GM21825 (cell line): ENCODE data around the gene CD37.

Source experiments
- ATAC-seq: cut with Tn5 transposase; IDR thresholded peaks from one replicate; pipeline ENCODE4 v1.9.1; 2021; ENCODE audit warnings: mild to moderate bottlenecking, moderate library complexity; ENCODE audit not compliant: unreplicated experiment

Gene CD37

GRCh38 chr19:49344505-49345423 is 9.6 kb downstream of the CD37 start:
- no peak for ATAC-seq

DNA sequence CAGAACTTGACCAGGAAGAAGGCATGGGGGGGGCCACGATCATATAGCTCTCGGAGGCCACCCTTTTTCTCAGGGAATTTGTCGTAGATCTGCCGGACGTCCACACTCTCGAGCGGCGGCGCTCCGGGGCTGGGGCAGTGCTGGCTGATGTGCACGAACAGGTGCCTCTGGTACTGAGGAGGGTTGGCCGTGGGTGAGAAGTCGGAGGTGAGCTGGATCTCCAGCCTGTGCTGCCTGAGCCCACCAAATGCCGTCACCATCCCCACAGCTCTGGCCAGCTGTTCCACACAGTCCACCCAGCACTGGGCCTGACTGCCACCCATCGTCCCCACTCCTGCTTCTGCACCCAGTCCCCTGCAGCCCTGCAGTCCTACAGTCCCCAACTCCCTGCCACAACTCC is 12.0 kb downstream of the CD37 start:
- ATAC-seq, result no peak

DNA sequence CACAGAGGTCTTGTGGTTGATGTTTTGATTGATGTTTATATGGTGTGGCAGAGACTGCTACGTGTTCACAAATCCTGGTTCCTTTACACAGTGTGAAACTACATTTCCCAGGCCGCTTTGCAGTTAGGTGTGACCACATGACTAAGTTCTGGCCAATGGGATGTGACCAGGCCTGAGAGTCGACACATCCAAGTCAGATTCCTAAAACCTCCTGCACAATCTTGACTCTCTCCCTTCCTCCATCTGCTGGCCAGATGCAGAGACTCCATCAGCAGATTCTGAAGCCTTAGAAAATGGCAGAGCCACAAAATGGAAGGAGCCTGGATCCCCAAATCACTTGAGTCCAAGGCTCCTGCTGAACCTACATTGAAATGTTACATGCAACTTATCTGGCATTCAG is 12.6 kb downstream of the CD37 start:
- ATAC-seq, result no peak

GRCh38 chr19:49348305-49349189 is 13.3 kb downstream of the CD37 start:
- no peak for ATAC-seq

GRCh38 chr19:49349567-49349966 is 14.4 kb downstream of the CD37 start:
- ATAC-seq, result no peak

DNA sequence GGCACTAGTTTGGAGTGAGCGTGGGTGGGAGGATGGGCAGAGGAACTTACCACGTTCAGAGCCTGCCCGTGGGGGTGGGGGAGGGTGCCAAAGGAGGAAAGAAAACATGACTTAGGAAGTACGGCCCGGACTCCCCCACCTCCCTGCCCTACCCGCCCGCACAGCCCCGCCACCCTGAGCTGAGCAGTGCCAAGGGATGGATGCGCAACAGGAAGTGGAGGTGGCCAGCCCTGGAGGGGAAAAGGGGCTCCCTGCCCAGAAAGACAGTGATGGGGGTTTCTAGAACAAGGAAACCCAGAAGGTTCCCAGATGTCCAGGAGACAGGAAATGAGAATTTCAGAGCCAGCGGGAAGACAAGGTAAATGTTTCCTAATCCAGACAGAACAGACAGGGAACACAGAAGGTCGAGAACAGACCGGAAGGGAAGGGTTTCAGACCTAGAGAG is 20.7 kb downstream of the CD37 start:
- ATAC-seq, result no peak

GRCh38 chr19:49356382-49356781 is 21.2 kb downstream of the CD37 start:
- ATAC-seq, result no peak

DNA sequence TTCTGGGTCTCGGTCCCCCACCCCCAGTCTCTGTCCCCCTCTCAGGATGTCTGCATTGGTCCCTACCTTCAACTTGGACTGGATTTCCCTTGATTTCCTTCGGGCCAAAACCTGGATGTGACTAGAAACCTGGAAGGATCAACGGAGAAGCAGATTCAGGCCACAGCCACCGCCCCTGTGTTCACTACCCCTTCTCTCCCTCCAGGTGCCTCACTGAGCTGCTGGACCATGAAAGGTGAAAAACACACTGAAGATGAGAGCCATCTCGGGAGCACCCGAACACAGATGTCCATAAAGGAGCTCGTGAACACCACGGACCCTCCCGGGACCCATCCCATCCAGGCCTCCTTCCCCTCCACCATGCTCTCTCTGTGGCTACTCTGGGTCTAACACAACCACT is 22.0 kb downstream of the CD37 start:
- no peak for ATAC-seq

- no peak for ATAC-seq
Observed at GRCh38 chr19:49359851-49360820, 24.9 kb downstream of the CD37 start.

GRCh38 chr19:49361438-49362047 is 26.3 kb downstream of the CD37 start:
- ATAC-seq, result no peak

GRCh38 chr19:49362048-49362928 is 27.1 kb downstream of the CD37 start, which contains the start of gene TEAD2:
TSS of gene TEAD2 (minus strand) at chr19:49362416. CDS start at chr19:49360075, 2,341 bp downstream.
- no peak for ATAC-seq

DNA sequence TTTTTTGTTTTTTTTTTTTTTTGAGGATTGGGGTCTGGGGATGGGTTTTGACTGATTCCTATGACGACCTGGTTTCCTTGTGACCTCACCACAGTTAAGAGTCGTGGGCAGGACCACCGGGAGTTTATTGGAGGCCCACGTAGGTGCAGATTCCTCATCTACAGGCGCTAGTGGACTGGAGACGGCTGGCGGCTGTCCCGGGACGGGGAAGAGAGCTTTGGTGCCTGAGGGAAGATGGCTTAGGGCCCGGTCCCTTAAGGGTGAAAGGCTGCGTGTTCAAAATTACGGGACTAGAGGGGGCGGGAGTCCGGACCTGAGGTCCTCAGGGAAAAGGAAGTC is 27.7 kb downstream of the CD37 start:
- ATAC-seq, result no peak

DNA sequence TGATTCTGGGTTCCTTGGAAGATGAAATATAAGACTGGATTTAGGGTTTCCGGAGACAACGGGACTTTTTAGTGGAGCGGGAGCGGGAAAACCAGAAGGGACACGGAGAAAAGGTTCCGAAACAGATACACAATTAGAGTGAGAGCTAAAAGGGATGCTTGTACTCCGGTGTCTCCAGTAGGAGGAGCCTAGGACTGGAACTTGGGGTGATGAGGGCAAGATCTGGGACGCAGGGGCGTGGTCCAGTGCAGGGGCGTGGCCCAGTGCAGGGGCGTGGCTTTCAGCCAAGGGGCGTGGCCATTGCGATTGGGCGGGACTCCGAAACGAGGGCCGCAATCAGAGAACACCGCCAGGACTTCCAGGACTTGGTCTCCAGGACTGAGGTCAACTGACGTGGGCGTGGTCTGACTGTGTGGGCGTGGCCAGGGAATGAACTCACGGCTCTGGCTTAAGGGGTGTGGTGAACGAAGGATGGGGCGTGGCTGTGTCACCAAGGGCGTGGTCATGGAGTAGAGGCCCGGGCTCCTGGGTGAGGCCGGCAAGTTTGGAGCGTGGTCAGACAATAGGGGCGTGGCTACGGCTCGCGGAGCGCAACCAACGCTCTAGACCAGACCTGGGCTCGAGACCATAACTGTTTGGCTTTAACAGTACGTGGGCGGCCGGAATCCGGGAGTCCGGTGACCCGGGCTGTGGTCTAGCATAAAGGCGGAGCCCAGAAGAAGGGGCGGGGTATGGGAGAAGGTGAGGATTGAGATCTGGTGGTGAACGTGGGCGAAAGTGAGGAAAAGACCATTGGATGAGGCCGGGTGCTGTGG is 28.3 kb downstream of the CD37 start, which contains the start of gene DKKL1:
DKKL1 (plus strand) TSS at position 610 of the 815 bp plus-strand sequence; CDS start at position 732, 122 bp downstream.
- peak; percentile 79 for ATAC-seq

- ATAC-seq, result no peak
Observed at GRCh38 chr19:49364083-49364737, 29.0 kb downstream of the CD37 start.

DNA sequence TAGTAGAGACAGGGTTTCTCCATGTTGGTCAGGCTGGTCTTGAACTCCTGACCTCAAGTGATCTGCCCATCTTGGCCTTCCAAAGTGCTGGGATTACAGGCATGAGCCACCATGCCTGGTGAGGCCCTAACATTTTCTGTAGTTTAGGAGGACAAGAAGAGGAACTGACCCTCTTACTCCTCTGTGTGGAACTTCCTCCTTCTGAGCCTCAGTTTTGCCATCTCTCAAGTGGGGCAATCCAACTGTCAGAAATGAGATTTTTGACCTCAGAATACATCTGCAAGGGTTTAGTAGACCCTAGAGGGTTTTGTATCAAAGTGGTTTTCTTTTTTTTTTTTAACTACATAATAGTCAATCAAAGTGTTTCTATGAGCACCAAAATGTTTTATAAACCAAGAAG is 30.9 kb downstream of the CD37 start:
- no peak for ATAC-seq

DNA sequence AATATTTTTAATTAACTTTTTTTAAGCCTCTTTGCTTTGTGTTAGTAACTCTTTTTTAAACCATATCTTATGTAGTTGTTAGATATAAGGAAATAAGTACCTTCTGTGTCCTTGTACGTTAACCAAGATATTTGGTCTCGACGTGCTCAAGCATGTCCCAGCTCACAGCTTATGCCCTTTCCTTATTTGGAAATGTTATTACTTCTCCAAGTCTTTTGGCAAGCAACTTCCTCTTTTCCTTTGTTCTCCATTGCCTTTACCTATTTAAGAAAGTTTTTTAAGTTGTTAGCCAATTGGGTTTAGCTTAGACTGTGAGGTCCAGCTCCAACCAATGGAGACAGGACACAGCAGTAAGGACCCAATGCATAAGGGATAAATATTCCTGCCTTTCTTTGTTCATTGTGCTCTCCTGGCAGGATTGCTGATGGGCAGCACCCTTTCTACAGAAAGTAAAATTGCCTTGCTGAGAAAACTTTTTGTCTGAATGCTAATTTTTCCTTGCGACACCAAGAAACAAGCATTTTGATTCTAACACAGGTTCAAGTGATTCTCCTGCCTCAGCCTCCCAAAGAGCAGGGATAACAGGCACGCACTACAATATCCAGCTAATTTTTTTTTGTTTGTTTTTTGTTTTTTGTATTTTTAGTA is 33.6 kb downstream of the CD37 start:
- ATAC-seq, result no peak

- ATAC-seq, result no peak
Observed at GRCh38 chr19:49371184-49371583, 36.0 kb downstream of the CD37 start.
